HepG2 (cell line): Measurements from ENCODE around the gene GNPNAT1. TPM values are rescaled to one million over a fixed set of nuclear protein-coding genes. Genes with fewer than 3 reads are reported as not detected.

ENCODE experiments used
- ATAC-seq: fragments of 200-7000 bp; cut with Tn5 transposase; 3 replicates; pipeline ENCODE4 v1.9.1; 2020; ENCODE audit warnings: mild to moderate bottlenecking, moderate library complexity
- BruUV-seq: library from RNA; stranded (reverse); fragments of 400-500 nt; replicated peaks from 2 replicates; lab custom pipeline; 2021; lab: Mats Ljungman, UMichigan
- CTCF ChIA-PET: fragments of 300-600 bp; formaldehyde crosslinking; extraction: SDS; loops from one replicate; lab custom pipeline; 2021; ENCODE audit warnings: low total read pairs, inconsistent platforms, low intra/inter-chr PET ratio; lab: Yijun Ruan, JAX
- POLR2A ChIA-PET: fragments of 350-600 bp; sonication (Branson Sonifier 250); formaldehyde crosslinking; loops from one replicate; lab custom pipeline; 2020; ENCODE audit warnings: antibody characterized with exemption, inconsistent platforms; lab: Yijun Ruan, JAX
- DNase-seq: peaks from one replicate; pipeline ENCODE4 v3.0.0-alpha.2; 2015; ENCODE audit warnings: low spot score
- FAIRE-seq: peaks from 3 replicates; lab custom pipeline; 2011; peaks lifted over from hg19 to GRCh38; lab: Jason Lieb, UNC
- H2AFZ ChIP-seq: one replicate; pipeline ENCODE4 v1.6.1; 2011; ENCODE audit warnings: low read length, inconsistent platforms
- H3K27ac ChIP-seq: fragments of 300-600 bp; 3 replicates; pipeline ENCODE4 v1.8.0; 2011; ENCODE audit warnings: mixed run types, mild to moderate bottlenecking, mixed read lengths, low read length, inconsistent platforms; ENCODE audit not compliant: insufficient read depth; ENCODE audit errors: extremely low read length
- H3K27me3 ChIP-seq, 2 experiments: fragments of 200-600 bp in 1 of 2; 2 replicates in 1 of 2; 3 replicates in 1 of 2; pipeline versions ENCODE4 v1.6.0 to v1.8.0; 2011; ENCODE audit warnings: low read length in 2 of 2, mild to moderate bottlenecking in 2 of 2, moderate library complexity in 2 of 2, inconsistent platforms in 1 of 2; ENCODE audit not compliant: insufficient read depth in 2 of 2, control insufficient read depth in 1 of 2
- H3K36me3 ChIP-seq, 2 experiments: fragments of 200-600 bp in 1 of 2; replicated peaks in 1 of 2; 2 replicates in 1 of 2; 3 replicates in 1 of 2; pipeline versions ENCODE4 v1.5.1 to v1.8.0; 2011; ENCODE audit warnings: low read length in 2 of 2, inconsistent platforms in 1 of 2; ENCODE audit not compliant: insufficient read depth in 2 of 2, control insufficient read depth in 1 of 2
- H3K4me1 ChIP-seq: 2 replicates; pipeline ENCODE4 v1.5.1; 2012; ENCODE audit warnings: low read length, inconsistent platforms; ENCODE audit not compliant: insufficient read depth
- H3K4me2 ChIP-seq: 2 replicates; pipeline ENCODE4 v1.6.0; 2011; ENCODE audit warnings: low read depth, low read length, inconsistent platforms
- H3K4me3 ChIP-seq, 3 experiments: fragments of 200-600 bp in 1 of 3; sonication (generic), shearing (Covaris generic) in 1 of 3; replicated peaks in 1 of 3; 2 replicates each; pipeline ENCODE4 v1.5.1; 2011 to 2016; ENCODE audit warnings: low read length in 3 of 3, inconsistent platforms in 2 of 3, low read depth in 2 of 3, mild to moderate bottlenecking in 2 of 3, control low read depth in 1 of 3, mixed read lengths in 1 of 3; ENCODE audit not compliant: insufficient read depth in 1 of 3
- H3K79me2 ChIP-seq: one replicate; pipeline ENCODE4 v1.6.1; 2011; ENCODE audit warnings: low read length, inconsistent platforms; ENCODE audit not compliant: insufficient read depth
- H3K9ac ChIP-seq: 2 replicates; pipeline ENCODE4 v1.6.0; 2011; ENCODE audit warnings: mild to moderate bottlenecking, low read depth, low read length, inconsistent platforms; ENCODE audit not compliant: insufficient read depth
- H3K9me3 ChIP-seq: 2 replicates; pipeline ENCODE4 v1.5.1; 2012; ENCODE audit warnings: mild to moderate bottlenecking, low read length
- H4K20me1 ChIP-seq: 2 replicates; pipeline ENCODE4 v1.6.0; 2011; ENCODE audit warnings: inconsistent platforms, mild to moderate bottlenecking, low read length, moderate library complexity; ENCODE audit not compliant: insufficient read depth
- AFF4 ChIP-seq: sonication (generic); formaldehyde crosslinking; IDR thresholded peaks from 2 replicates; pipeline ENCODE4 v1.4.0; 2020; ENCODE audit warnings: missing genetic modification reagents
- BORCS8-MEF2B ChIP-seq: sonication (generic); formaldehyde crosslinking; IDR thresholded peaks from 2 replicates; pipeline ENCODE4 v1.8.0; 2022; ENCODE audit warnings: mild to moderate bottlenecking, missing genetic modification reagents
- CENPT ChIP-seq: sonication (generic); formaldehyde crosslinking; IDR thresholded peaks from 2 replicates; pipeline ENCODE4 v1.8.0; 2022; ENCODE audit warnings: low read depth, mild to moderate bottlenecking, moderate library complexity, missing genetic modification reagents
- HIC2 ChIP-seq: sonication (generic); formaldehyde crosslinking; IDR thresholded peaks from 2 replicates; pipeline ENCODE4 v1.9.0; 2022; ENCODE audit warnings: low read depth, missing genetic modification reagents
- MTF2 ChIP-seq: sonication (generic); formaldehyde crosslinking; IDR thresholded peaks from 2 replicates; pipeline ENCODE4 v1.5.0; 2020; ENCODE audit warnings: missing genetic modification reagents, borderline replicate concordance
- WIZ ChIP-seq: sonication (generic); formaldehyde crosslinking; IDR thresholded peaks from 2 replicates; pipeline ENCODE4 v1.5.1; 2020; ENCODE audit warnings: mild to moderate bottlenecking, missing genetic modification reagents
- ZBTB37 ChIP-seq: sonication (generic); formaldehyde crosslinking; IDR thresholded peaks from 2 replicates; pipeline ENCODE4 v1.4.0; 2020; ENCODE audit warnings: mild to moderate bottlenecking, missing genetic modification reagents
- ZMYM2 ChIP-seq: sonication (generic); formaldehyde crosslinking; IDR thresholded peaks from 2 replicates; pipeline ENCODE4 v1.8.0; 2022; ENCODE audit warnings: mild to moderate bottlenecking, missing genetic modification reagents
- ZNF101 ChIP-seq: sonication (generic); formaldehyde crosslinking; IDR thresholded peaks from 2 replicates; pipeline ENCODE4 v1.4.0; 2020; ENCODE audit warnings: mild to moderate bottlenecking, low read depth, missing genetic modification reagents, borderline replicate concordance
- ZNF484 ChIP-seq: sonication (generic); formaldehyde crosslinking; IDR thresholded peaks from 2 replicates; pipeline ENCODE4 v1.5.1; 2020; ENCODE audit warnings: mild to moderate bottlenecking, low read depth, missing genetic modification reagents, borderline replicate concordance
- ZNF691 ChIP-seq: sonication (generic); formaldehyde crosslinking; IDR thresholded peaks from 2 replicates; pipeline ENCODE4 v1.4.0; 2020; ENCODE audit warnings: missing genetic modification reagents, low read depth, mild to moderate bottlenecking, borderline replicate concordance
- ZNF772 ChIP-seq: sonication (generic); formaldehyde crosslinking; IDR thresholded peaks from 2 replicates; pipeline ENCODE4 v1.5.0; 2020; ENCODE audit warnings: mild to moderate bottlenecking, missing genetic modification reagents
- ZNF816 ChIP-seq: sonication (generic); formaldehyde crosslinking; IDR thresholded peaks from 2 replicates; pipeline ENCODE4 v1.8.0; 2022; ENCODE audit warnings: missing genetic modification reagents, mild to moderate bottlenecking, borderline replicate concordance
- WGBS: methylation state at CpG from one replicate; pipeline ENCODE4 v1.1.6; 2017; ENCODE audit warnings: low lambda C conversion rate; 5-methylcytosine and 5-hydroxymethylcytosine counted together
- in situ Hi-C: cut with HindIII; loops from 2 replicates; pipeline ENCODE4 v1.10.0; 2017; ENCODE audit warnings: low pct_unique_long_range_greater_than_20kb; ENCODE audit not compliant: extremely low pct_ligation_motif_present
- intact Hi-C: fragments of 100-400 bp; cut with micrococcal nuclease; formaldehyde crosslinking; loops from one replicate; pipeline ENCODE4 v1.10.0; 2022; ENCODE audit not compliant: unreplicated experiment
- polyA plus RNA-seq, 8 experiments: library from polyadenylated mRNA; depleted of rRNA in 3 of 8; stranded (reverse) in 7 of 8; unstranded in 1 of 8; fragments of >200 nt; fragmentation: Illumina TruSeq in 4 of 8; extraction: Trizol in 4 of 8; gene quantifications; 2 replicates each; pipeline versions ENCODE4 v1.2.1 to v1.2.3, GENCODE V29; 2011 to 2016; ENCODE audit warnings: low read depth in 4 of 8, missing spikeins in 1 of 8, mixed read lengths in 1 of 8; ENCODE audit not compliant: insufficient read depth in 1 of 8
- total RNA-seq, 5 experiments: library from RNA; depleted of rRNA; stranded (reverse); fragments of >200 nt; fragmentation: Illumina TruSeq; extraction: Trizol; gene quantifications; 2 replicates each; pipeline ENCODE4 v1.2.3, GENCODE V29; 2016; ENCODE audit warnings: low read depth in 1 of 5
- TF ChIP-seq, protein P1 (sequence below): IDR thresholded peaks from 2 replicates; pipeline ENCODE4 v1.6.1; 2012; ENCODE audit warnings: inconsistent platforms
- TF ChIP-seq, protein P2 (sequence below): IDR thresholded peaks from 2 replicates; pipeline ENCODE4 v1.6.1; 2016; ENCODE audit warnings: missing compliant biosample characterization, missing genetic modification reagents, borderline replicate concordance

GNPNAT1 gene
- total and polyA plus RNA-seq, 2 of the 13 experiments (the other 11 are each of a cell fraction or from before 2014, with no cell fraction given), result 38.3 to 54.9 TPM

DNA sequence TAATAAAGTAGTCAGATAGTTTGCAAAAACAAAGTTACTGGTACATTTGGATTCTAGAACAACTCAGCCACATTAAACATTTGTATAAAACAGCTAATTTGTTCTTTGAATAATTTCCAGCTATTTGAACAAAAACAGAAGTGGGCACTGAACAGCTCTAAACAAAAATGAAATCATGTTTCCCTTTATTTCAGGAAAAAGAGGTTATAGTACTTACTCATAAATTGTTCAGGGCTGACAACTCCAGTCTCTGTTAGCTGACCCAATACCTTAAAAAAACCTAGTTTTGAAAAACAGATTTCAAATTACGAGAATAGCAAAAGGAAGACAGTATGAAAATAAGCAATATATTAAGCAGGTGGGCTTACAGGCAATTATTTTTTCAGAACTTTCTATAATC is 8.2 kb downstream of the GNPNAT1 start:
- FAIRE-seq, result no peak
- CTCF ChIA-PET, result no interaction called here
- in situ Hi-C loops, result no loop called here
- TF ChIP-seq ZNF101 (no peak), AFF4 (CRISPR knock-in tag) (no peak), ZBTB37 (CRISPR knock-in tag) (no peak), ZNF772 (CRISPR knock-in tag) (no peak), ZNF691 (CRISPR knock-in tag) (no peak), HIC2 (CRISPR knock-in tag) (no peak), ZNF816 (CRISPR knock-in tag) (no peak), MTF2 (CRISPR knock-in tag) (no peak), BORCS8-MEF2B (no peak), WIZ (CRISPR knock-in tag) (no peak), CENPT (CRISPR knock-in tag) (no peak), ZMYM2 (no peak), ZNF484 (CRISPR knock-in tag) (no peak)
- TF ChIP-seq, protein P1, sequence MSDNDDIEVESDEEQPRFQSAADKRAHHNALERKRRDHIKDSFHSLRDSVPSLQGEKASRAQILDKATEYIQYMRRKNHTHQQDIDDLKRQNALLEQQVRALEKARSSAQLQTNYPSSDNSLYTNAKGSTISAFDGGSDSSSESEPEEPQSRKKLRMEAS, result no peak
- TF ChIP-seq, protein P2, sequence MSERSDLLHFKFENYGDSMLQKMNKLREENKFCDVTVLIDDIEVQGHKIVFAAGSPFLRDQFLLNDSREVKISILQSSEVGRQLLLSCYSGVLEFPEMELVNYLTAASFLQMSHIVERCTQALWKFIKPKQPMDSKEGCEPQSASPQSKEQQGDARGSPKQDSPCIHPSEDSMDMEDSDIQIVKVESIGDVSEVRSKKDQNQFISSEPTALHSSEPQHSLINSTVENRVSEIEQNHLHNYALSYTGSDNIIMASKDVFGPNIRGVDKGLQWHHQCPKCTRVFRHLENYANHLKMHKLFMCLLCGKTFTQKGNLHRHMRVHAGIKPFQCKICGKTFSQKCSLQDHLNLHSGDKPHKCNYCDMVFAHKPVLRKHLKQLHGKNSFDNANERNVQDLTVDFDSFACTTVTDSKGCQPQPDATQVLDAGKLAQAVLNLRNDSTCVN (CRISPR knock-in tag), result no peak

More for the DNA sequence above, 8.2 kb downstream of the GNPNAT1 start:
- H3K36me3 ChIP-seq, result peaks cover 6 to 42% of the 10 kb centered on the region in 2 experiments
- no peaks in the 10 kb centered on the region for H3K27me3 ChIP-seq
- no peak for DNase-seq
- POLR2A ChIA-PET, result no interaction called here
- H3K4me3 ChIP-seq, result no peak overlapping the region
- no peak overlapping the region for H3K9ac ChIP-seq
- peaks cover 27% of the 10 kb centered on the region for H3K4me1 ChIP-seq
- peaks cover 32% of the 10 kb centered on the region for H3K79me2 ChIP-seq
- no peak overlapping the region for H3K27ac ChIP-seq
- no TSS peak for BruUV-seq
- no peak overlapping the region for H2AFZ ChIP-seq
- no peak overlapping the region for H3K4me2 ChIP-seq
- no peaks in the 10 kb centered on the region for H3K9me3 ChIP-seq
- WGBS, result 95% methylated on average over 1 of the region's 1 CpG
- peaks cover 9% of the 10 kb centered on the region; the same call in 1 of the 2 replicates for H4K20me1 ChIP-seq
- intact Hi-C loops, result no loop called here
- ATAC-seq, result no peak
